Sigmoid colon (tissue), 4 donors: ENCODE data around the gene NTM.

ENCODE experiments used
- CTCF ChIP-seq, 4 experiments: fragments of 450-650 bp in 3 of 4; fragments of 200-600 bp in 1 of 4; IDR thresholded peaks; one replicate each; pipeline ENCODE4 v1.5.1; 2016 to 2019; ENCODE audit warnings: antibody characterized with exemption in 4 of 4, mild to moderate bottlenecking in 3 of 4, moderate library complexity in 2 of 4
- POLR2AphosphoS5 ChIP-seq, 4 donors: sonication (generic); formaldehyde crosslinking; IDR thresholded peaks; one replicate each; pipeline ENCODE4 v1.6.1; 2017; ENCODE audit warnings: antibody characterized with exemption in 4 of 4

GRCh38 chr11:131916638-131917037 lies 546.2 kb downstream of the NTM start:
- no peak for TF ChIP-seq CTCF (IDR thresholded peaks at IDR 0.05)
- no peak for TF ChIP-seq POLR2AphosphoS5 (IDR thresholded peaks at IDR 0.05)
